B cell (primary cell): ENCODE results near the gene TAS2R50.

Source experiments
- CTCF ChIP-seq: fragments of 200-600 bp; IDR thresholded peaks from one replicate; pipeline ENCODE4 v1.8.0; 2022; ENCODE audit warnings: antibody characterized with exemption, mild to moderate bottlenecking
- EZH2 ChIP-seq: IDR thresholded peaks from 2 replicates; pipeline ENCODE4 v1.6.1; 2012; ENCODE audit warnings: borderline replicate concordance, low read depth, mild to moderate bottlenecking, moderate library complexity, low read length; ENCODE audit not compliant: insufficient read depth, poor library complexity, severe bottlenecking

GRCh38 chr12:10959804-10960203 is 26.9 kb downstream of the TAS2R50 start:
- no peak for TF ChIP-seq CTCF
- no peak for TF ChIP-seq EZH2
